Skeletal muscle cell (primary cell): ENCODE data around the gene RFTN2.
"Not testable (repeated sequence)": the region's sequence is repeated elsewhere in the genome, so short reads cannot be mapped to it uniquely, and the experiment has no call there.

Source experiments
- DNase-seq: peaks from one replicate; pipeline ENCODE4 v3.0.0-alpha.2; 2010; ENCODE audit warnings: low read depth
- H3K4me3 ChIP-seq: 2 replicates; pipeline ENCODE4 v1.5.1; 2011; ENCODE audit warnings: low read depth, mild to moderate bottlenecking, control low read depth, low read length, moderate library complexity

The RFTN2 gene

GRCh38 chr2:197560146-197560665 lies 115.2 kb downstream of the RFTN2 start:
- no peak for DNase-seq
- no peak overlapping the region for H3K4me3 ChIP-seq

DNA sequence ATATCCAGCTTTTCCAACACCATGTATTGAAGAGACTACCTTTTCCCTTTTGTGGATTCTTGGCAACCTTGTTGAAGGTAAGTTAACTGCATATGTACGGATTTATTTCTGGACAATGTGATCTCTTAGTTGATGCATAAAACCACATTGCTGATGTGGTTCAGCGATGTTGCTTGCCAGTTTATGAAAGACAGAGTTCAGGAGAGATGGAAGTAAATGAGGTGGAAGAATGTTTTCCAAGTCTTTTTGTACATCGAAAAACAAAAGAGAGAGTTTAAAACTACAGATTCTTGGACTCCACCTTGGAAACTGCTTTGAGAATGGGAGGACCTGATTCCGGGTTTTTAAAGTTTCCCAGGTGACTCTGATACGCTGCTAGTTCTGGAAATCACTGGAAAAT lies 115.7 kb downstream of the RFTN2 start:
- H3K4me3 ChIP-seq, result no peak overlapping the region
- DNase-seq, result no peak

DNA sequence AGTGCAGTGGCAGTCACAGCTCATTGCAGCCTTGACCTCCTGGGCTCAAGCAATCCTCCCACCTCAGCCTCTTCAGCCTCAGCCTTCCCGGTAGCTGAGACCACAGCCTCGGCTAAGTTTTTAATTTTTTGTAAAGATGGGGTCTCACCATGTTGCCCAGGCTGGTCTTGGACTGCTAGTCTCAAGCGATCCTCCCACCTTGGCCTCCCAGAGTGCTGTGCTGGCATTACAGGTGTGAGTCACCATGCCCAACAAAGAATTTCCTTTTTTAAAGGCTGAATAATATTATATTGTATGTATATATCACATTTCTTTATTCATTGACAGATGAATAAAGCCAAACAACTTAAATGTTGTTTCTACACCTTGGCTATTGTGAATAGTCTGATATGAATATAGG lies 117.0 kb downstream of the RFTN2 start:
- H3K4me3 ChIP-seq, result no peak overlapping the region
- no peak for DNase-seq

DNA sequence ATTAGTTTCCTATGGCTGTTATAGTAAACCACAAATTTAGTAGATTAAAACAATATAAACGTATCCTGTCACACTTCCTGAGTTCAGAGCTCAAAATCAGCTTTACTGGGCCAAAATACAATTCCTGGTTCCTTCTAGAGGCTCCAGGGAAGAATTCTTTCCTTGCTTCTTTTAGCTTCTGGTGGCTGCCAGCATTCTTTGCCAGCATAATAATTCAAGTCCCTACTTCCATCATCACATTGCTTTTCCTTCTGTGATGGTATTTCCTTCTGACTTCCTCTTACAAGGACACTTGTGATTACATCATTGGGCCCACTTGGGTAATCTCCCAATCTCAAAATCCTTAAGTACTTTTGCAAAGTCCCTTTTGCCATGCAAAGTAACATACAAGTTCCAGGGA lies 118.9 kb downstream of the RFTN2 start:
- no peak overlapping the region for H3K4me3 ChIP-seq
- DNase-seq, result peak; percentile 43

- DNase-seq, result no peak
- no peak overlapping the region for H3K4me3 ChIP-seq
Measured at GRCh38 chr2:197555467-197555866, 119.9 kb downstream of the RFTN2 start.

DNA sequence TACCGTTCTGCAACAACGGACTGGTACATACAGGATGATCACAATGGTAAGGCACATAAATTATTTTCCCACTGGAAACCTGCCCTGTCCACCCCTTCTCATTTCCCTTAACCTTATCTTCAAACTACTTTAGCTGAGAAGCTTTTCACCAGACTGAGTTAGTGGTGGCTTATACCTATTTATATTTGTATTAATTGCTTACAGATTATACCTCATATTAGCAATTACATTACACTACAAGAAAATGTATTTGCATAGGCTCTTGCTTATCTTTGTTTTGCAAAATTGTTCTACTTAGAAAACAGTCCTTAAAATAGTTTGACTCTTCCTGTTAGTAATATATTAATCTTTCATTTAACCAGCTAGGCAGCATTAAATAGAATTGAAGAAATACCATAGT lies 124.1 kb downstream of the RFTN2 start:
- not testable (repeated sequence) for DNase-seq, H3K4me3 ChIP-seq

- H3K4me3 ChIP-seq, result no peak overlapping the region
- DNase-seq, result no peak
Measured at GRCh38 chr2:197548582-197548981, 126.8 kb downstream of the RFTN2 start.

- no peak overlapping the region for H3K4me3 ChIP-seq
- no peak for DNase-seq
Measured at GRCh38 chr2:197547163-197547900, 128.1 kb downstream of the RFTN2 start.

GRCh38 chr2:197543206-197543605 lies 132.2 kb downstream of the RFTN2 start:
- DNase-seq, result no peak
- no peak overlapping the region for H3K4me3 ChIP-seq

DNA sequence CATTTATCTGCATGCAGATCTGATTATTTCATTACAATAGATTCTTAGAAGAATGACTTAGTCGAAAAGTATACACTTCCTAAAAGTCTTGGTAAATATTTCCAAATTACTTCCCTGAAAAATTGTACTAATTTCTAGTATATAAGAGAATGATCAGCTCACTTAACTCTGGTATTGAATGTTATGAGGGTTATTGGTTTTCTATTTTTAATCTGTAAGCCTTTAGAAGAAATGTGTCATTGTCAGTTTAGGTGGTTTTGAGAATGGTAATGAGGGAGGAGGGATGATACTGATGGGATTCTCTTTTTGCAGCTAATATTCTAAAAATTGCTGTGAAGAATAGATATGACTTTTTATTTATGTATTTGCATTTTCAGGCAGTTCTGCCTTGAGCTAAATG lies 135.7 kb downstream of the RFTN2 start:
- no peak overlapping the region for H3K4me3 ChIP-seq
- DNase-seq, result no peak

GRCh38 chr2:197538412-197538811 lies 137.0 kb downstream of the RFTN2 start:
- no peak overlapping the region for H3K4me3 ChIP-seq
- no peak for DNase-seq
